HPDE6-E6E7 (cell line): ENCODE data around the gene GAS5.

Experiments used
- DNase-seq: peaks from one replicate; pipeline ENCODE4 v3.0.0; 2011; ENCODE audit warnings: missing footprints; ENCODE audit errors: extremely low spot score

The GAS5 gene

DNA sequence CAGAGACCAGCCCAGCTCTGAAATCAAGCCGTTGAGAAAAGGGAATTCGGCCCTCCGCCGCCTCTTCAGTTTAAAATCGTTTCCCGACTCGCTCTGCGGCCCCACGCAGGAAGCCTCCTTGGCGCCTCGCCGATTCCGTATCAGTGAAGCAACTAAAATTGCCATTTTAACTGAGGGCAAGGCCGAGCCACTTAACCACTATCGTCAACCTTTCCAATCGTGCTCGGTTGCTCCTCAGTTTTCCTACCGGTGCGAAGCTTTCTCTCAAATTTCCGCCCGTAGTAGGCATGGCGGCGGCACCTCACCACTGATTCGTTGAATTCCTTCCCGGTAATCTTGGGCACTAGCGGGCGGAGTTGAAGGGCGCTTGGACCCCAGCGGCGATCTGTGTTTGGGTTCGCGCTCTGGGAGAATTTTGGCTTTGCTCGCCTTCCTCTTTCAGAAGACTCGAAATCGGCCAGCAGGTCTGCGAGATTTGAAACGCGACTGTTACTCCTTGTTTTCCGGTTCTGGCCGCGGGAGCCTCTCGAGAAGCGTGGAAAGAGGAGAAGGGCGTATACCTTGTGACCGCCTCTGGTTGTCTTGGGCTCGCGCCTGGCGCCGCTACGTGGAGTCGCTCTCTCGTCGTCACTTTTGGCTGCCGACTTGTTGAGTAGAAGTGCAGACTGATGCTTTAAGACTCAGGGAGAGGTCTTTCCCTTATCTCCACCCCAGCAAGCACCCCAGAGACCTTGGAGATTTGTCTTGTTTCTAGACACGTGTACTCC is 43.3 kb downstream of the GAS5 start, which contains the start of the genes CENPL and DARS2:
CENPL (minus strand) TSS at position 569 of the 767 bp plus-strand sequence. CDS start 13,584 bp downstream, outside the sequence.
DARS2 (plus strand) TSS at position 359 of the 767 bp plus-strand sequence. CDS start 557 bp downstream, outside the sequence.
- peak; percentile 85 for DNase-seq

DNA sequence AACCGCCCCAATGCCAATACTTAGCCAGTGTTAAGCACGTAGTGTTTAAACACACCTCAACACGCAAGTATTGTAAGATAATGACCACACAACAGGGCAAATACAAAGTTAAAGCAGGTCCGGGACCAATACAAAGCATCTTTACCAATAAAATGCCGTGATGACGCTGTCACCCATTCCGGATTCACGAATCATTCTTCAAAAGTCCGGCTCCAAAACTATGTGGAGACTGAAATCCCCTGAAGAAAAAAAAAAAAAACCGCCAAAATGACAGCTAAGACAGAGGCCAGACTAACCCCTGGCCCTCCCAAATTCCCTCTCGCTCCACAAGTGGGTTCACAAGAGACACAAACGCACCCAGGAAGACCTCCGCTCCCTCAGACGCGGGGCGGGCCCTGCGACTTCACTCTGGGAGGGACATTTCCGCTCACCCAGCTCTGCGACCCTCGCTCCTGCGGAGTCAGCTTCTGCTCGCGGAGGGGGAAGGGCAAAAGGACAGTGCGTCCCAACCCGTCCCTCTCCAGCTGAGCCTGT is 43.9 kb downstream of the GAS5 start:
- DNase-seq: no peak

GRCh38 chr1:173821680-173822079 is 46.1 kb downstream of the GAS5 start:
- DNase-seq: no peak

DNA sequence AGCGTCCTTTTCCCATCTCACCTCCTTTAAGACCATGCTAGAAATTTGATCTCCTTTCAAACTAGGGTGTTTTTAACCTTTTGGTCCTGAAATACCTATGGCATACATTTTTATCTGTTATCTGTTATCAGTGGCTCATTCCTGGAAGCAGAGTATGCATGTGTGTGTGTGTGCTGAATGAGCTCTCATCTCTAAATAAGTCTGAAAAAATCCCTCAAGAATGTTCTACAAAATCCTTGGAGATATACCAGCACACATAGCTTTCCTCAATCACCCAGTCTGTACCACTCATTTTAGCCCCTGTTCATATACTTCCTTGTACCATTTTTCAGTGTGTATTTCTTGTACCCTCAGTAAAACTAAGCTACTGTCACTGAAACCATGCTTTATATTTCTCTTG is 49.3 kb downstream of the GAS5 start:
- no peak for DNase-seq
